ENCODE measurements around the gene PARG.
"Not testable (repeated sequence)": the region's sequence is repeated elsewhere in the genome, so short reads cannot be mapped to it uniquely, and the experiment has no call there.

- TF ChIP-seq CTCF, POLR2A (IDR thresholded peaks at IDR 0.05): not testable (repeated sequence)
Observed at GRCh38 chr10:49858697-49859382, 83.0 kb downstream of the PARG start.
